HG03521 (cell line): ENCODE results near the gene TMTC2.

Experiments
- ATAC-seq: cut with Tn5 transposase; IDR thresholded peaks from one replicate; pipeline ENCODE4 v1.9.1; 2021; ENCODE audit warnings: mild to moderate bottlenecking, moderate library complexity; ENCODE audit not compliant: unreplicated experiment

The TMTC2 gene

DNA sequence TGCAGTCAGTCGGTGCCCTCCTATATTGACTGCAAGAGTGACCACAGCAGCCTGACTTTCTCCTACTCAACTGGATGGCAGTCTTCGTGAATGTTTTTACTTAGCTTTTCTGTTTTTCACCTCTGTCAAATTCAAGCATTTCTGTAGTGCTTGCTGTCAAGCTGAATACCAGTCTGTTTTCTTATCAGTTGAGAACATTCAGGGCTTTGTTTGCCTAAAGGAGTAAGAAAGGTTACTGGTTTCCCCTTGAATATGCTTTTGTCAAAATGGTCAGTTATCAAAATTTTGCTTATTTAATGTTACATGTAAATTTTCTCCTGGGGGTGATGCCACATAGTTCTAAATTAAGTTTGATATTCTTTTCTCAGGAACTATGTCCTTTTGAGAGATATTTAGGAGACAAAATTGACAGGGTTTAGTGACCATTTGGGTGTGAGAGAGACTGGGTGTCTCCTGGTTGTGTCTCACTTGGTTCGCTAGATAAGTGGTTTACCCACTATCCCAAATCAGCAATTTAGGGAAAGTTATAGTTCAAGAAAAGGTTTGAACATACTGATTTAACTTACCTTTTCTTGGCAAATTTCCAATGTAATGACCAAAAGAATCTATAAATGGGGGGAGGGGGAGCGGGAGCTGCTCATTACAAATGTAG, 366.3 kb downstream of the TMTC2 start:
- no peak for ATAC-seq

DNA sequence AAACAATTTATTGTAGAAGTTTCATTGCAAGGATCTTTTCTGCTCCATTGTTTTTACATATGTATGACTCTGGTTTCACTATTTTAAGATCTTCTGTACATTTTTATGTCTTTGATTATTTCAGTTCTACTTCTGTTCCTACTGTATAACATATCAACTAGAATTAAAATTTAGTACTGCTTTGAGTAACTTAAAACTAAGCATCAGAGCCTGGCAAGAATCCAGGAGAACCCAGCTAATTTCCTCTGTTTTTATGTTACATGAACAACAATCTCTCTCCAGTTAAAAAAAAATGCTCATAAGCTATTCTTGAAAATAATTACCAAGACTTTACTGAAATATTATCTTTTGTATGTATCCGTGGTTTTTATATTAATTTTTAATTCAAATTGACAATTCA, 370.7 kb downstream of the TMTC2 start:
- no peak for ATAC-seq

- ATAC-seq: no peak
Observed at GRCh38 chr12:83059107-83059506, 372.4 kb downstream of the TMTC2 start.

- ATAC-seq: no peak
Observed at GRCh38 chr12:83065562-83065961, 378.9 kb downstream of the TMTC2 start.

DNA sequence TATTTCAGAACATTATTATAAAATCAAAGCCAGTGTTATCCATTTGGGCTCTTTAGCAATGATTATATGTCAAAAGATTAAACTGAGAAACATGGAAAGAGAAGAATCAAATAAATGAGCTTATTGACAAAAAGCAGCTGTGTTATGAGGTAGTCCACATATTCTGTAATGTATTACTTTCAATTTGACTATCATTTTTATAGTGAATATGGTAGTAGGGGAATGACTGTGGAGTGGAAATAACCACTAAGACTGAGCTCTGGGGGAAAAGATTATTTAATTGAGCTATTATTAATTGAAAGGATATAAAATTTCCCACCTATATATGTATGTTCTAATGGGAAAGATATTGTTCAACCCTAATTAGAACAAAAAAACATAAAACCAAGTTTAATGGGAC, 381.3 kb downstream of the TMTC2 start:
- ATAC-seq: no peak

- no peak for ATAC-seq
Observed at GRCh38 chr12:83074358-83074894, 387.7 kb downstream of the TMTC2 start.

GRCh38 chr12:83075471-83075870, 388.8 kb downstream of the TMTC2 start:
- ATAC-seq: no peak

- no peak for ATAC-seq
Observed at GRCh38 chr12:83077041-83077440, 390.3 kb downstream of the TMTC2 start.

GRCh38 chr12:83082690-83083276, 396.1 kb downstream of the TMTC2 start:
- ATAC-seq: no peak

- no peak for ATAC-seq
Observed at GRCh38 chr12:83083616-83084015, 396.9 kb downstream of the TMTC2 start.

GRCh38 chr12:83084516-83085234, 398.0 kb downstream of the TMTC2 start:
- no peak for ATAC-seq

GRCh38 chr12:83086023-83086422, 399.3 kb downstream of the TMTC2 start:
- no peak for ATAC-seq

DNA sequence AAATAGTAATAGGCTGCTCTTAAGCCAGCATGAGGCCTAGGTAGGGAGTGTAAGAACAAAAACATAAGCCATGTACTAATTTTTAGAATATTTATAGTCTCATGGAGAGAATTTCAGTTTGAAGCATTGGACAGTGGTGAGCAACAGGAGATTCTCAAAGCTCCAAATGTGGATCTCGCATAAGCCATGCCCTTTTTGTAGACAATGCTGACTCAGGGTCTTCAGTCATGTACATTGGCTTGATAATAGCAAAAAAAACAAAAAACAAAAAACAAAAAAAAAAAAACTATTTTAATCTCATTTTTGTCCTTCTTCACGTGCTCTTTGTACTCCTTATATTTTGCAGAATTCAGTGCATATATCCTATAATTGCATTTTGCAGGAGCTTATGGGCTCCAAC, 402.9 kb downstream of the TMTC2 start:
- ATAC-seq: no peak

DNA sequence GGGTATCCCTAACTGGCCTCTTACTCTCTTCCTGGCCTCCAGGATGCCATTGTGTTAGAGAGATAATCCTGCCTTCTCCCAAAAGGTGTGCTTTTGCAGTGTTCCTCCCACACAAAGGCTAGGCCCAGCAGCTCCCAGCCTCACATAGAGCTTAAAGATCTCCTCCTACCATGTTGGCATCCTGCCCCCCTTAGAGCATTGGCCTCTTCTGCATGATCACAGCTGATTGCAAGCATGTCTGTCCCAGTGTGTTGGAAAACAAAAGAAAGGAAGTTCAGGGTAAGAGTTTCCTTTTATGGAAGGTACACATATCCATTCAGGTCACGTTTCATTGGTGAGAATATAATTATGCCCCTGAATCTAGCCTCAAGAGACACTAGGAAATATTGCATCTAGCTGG, 405.4 kb downstream of the TMTC2 start:
- ATAC-seq: no peak

DNA sequence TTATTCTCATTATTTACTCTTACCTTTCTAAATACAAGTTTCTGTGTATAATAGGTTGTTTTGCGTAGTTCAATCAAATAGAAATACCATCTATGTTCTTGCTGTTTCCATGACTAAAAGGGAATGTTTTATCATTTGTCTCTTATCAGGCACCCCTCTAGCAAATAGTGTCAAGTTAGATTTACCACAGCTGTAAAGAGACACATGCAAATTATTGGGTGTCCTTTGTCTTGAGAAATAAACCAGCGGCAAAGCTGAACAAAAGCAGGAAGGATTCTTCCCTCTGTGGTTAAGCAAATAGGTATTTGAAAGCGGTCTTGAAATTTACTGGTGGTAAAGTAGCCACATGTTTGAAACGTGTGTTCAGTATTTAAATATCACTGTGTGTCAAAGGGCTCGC, 405.9 kb downstream of the TMTC2 start:
- no peak for ATAC-seq

GRCh38 chr12:83093426-83093825, 406.7 kb downstream of the TMTC2 start:
- no peak for ATAC-seq

DNA sequence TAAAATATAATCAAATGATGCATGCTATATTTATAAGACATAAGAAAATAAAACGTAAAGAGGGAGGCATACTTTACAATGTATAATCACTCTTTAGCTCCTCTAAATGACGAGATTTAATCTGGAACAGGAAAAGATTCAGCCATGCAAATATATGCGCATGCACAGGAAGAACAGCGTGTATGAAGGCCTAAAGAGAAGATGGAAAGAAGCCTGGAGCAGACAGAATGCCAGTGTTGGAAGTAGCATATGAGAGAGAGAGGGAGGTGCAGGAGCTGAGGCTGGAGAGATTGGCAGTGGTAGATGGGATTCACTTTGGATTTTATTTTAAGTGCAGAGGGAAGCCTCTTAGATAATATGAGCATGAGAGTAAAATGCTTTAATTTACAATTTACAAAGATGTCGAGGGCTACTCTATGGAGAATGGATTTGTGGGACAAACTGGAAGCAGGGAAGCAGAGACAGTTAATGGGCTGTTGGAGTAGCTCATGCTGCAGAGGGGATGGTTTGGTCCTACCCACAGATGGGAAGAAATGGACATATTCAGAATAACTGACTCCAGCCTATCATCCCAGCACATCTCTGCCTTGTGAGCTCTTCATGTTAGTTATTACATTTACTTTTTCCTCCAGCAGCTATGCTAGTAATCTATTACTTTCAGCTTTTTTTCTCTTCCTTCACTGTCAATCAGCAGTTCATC, 411.1 kb downstream of the TMTC2 start:
- no peak for ATAC-seq

GRCh38 chr12:83099436-83099835, 412.7 kb downstream of the TMTC2 start:
- ATAC-seq: no peak

DNA sequence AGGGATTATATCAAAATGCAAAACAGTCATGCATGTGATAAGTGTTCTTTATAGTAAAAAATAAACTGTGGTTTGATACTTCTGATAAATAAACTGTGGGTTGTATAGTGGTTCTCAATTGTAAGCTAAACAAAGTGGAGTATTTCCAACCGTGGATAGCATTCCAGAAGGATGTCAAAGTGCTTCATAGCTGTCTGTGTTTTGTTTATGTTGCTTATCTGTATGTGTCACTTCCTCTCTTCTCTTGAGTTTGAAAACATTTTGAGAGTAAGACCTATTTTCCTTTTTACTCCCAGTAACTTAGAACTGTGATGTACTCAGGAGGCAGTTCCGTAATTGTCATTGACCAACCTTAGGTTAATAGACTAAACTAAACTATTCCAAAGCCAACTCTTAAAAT, 415.8 kb downstream of the TMTC2 start:
- no peak for ATAC-seq

- ATAC-seq: no peak
Observed at GRCh38 chr12:83106873-83107272, 420.2 kb downstream of the TMTC2 start.

DNA sequence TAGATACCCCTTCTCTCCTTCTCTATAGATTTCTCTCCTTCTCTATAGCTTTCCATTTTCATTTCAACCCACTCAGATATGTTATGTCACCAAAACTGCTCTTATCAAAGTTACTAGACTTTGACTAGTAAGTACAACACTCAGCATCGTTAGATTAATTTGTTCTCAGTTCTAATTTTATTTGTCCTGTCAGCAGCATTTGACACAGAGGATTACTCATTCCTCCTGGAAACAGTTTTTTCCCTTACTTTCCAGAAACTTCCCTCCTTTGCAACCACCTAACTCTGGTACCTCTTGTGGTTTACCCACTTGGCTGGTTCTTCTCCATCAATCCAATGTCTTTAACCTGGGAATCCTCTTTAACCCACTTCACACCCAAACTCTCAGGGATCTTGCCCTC, 423.7 kb downstream of the TMTC2 start:
- ATAC-seq: no peak
